Measurements from ENCODE around the gene GSTM2.

DNA sequence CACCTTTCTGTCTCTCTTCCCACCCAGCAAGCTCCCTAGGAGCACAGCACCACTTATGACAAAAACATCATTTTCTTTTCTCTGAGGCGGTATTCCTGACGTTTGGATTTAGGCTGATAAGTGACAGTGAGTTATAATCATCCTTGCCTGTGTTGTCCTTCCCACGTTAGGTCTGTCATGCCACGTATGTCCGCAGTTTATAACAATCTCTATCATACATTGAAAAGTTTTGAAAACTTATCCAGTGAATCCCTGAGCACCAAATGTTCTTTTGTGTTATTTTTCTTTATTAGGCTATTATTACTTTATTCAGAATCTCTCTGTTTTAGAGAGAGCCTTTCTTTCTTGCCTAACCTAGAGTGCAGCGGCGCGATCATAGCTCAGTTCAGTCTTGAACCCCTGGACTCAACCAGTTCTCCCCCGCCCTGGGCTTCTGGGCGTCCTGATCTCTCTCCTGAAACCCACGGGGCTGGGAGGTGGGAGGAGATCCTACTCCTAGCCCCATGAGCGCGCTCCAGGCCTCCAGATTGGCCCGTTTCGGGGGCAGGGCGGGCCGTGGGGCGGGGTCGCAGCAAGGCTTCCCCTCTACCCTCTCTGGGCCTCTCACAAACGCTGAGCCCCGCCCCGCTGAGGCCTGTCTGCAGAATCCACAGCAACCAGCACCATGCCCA lies at the start of gene GSTM2:
- peak in 1 of 2 donors; percentile 64 for TF ChIP-seq POLR2A (IDR thresholded peaks at IDR 0.05)
- TF ChIP-seq, protein P1, sequence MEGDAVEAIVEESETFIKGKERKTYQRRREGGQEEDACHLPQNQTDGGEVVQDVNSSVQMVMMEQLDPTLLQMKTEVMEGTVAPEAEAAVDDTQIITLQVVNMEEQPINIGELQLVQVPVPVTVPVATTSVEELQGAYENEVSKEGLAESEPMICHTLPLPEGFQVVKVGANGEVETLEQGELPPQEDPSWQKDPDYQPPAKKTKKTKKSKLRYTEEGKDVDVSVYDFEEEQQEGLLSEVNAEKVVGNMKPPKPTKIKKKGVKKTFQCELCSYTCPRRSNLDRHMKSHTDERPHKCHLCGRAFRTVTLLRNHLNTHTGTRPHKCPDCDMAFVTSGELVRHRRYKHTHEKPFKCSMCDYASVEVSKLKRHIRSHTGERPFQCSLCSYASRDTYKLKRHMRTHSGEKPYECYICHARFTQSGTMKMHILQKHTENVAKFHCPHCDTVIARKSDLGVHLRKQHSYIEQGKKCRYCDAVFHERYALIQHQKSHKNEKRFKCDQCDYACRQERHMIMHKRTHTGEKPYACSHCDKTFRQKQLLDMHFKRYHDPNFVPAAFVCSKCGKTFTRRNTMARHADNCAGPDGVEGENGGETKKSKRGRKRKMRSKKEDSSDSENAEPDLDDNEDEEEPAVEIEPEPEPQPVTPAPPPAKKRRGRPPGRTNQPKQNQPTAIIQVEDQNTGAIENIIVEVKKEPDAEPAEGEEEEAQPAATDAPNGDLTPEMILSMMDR (IDR thresholded peaks at IDR 0.05): no peak
